SK-N-SH treated with all-trans-retinoic acid at 6 μM for 48 hours (cell line): Measurements from ENCODE around the gene SLC5A10.

Experiments
- ATAC-seq: fragments of 200-7000 bp; cut with Tn5 transposase; 3 replicates; pipeline ENCODE4 v1.9.1; 2020; ENCODE audit warnings: mild to moderate bottlenecking, moderate library complexity
- ARNTL ChIP-seq: fragments of 450-650 bp; formaldehyde crosslinking; IDR thresholded peaks from 2 replicates; pipeline ENCODE4 v1.5.0; 2020; ENCODE audit warnings: low read depth, mild to moderate bottlenecking, moderate library complexity, borderline replicate concordance
- BACH2 ChIP-seq: fragments of 250-450 bp; sonication (Bioruptor Pico); IDR thresholded peaks from 2 replicates; pipeline ENCODE4 v1.9.0; 2021; ENCODE audit warnings: mild to moderate bottlenecking, borderline replicate concordance
- CREB5 ChIP-seq: fragments of 250-450 bp; sonication (Bioruptor Pico); IDR thresholded peaks from 2 replicates; pipeline ENCODE4 v1.5.1; 2020; ENCODE audit warnings: low read depth, mild to moderate bottlenecking, moderate library complexity
- CSDC2 ChIP-seq: fragments of 250-450 bp; sonication (Bioruptor Pico); IDR thresholded peaks from 2 replicates; pipeline ENCODE4 v1.5.0; 2020; ENCODE audit warnings: mild to moderate bottlenecking, moderate library complexity
- CSRNP3 ChIP-seq: fragments of 250-450 bp; sonication (Bioruptor Pico); IDR thresholded peaks from 2 replicates; pipeline ENCODE4 v1.5.1; 2021; ENCODE audit warnings: mild to moderate bottlenecking, moderate library complexity
- ESRRG ChIP-seq: fragments of 250-450 bp; sonication (Bioruptor Pico); IDR thresholded peaks from 2 replicates; pipeline ENCODE4 v1.6.1; 2021; ENCODE audit warnings: mild to moderate bottlenecking
- GLIS3 ChIP-seq: fragments of 250-450 bp; sonication (Bioruptor Pico); IDR thresholded peaks from 2 replicates; pipeline ENCODE4 v1.5.0; 2020; ENCODE audit warnings: mild to moderate bottlenecking, moderate library complexity
- ISL1 ChIP-seq: fragments of 250-450 bp; sonication (Bioruptor Pico); IDR thresholded peaks from 2 replicates; pipeline ENCODE4 v2.1.2; 2022; ENCODE audit warnings: mild to moderate bottlenecking, moderate library complexity
- PATZ1 ChIP-seq: fragments of 250-450 bp; sonication (Bioruptor Pico); IDR thresholded peaks from 2 replicates; pipeline ENCODE4 v1.8.0; 2020; ENCODE audit warnings: mild to moderate bottlenecking, moderate library complexity, borderline replicate concordance
- POU6F1 ChIP-seq: fragments of 250-450 bp; sonication (Bioruptor Pico); IDR thresholded peaks from 2 replicates; pipeline ENCODE4 v1.8.0; 2021; ENCODE audit warnings: low read depth, mild to moderate bottlenecking, moderate library complexity, borderline replicate concordance
- PPARA ChIP-seq: fragments of 250-450 bp; sonication (Bioruptor Pico); IDR thresholded peaks from 2 replicates; pipeline ENCODE4 v1.5.0; 2020; ENCODE audit warnings: mild to moderate bottlenecking, borderline replicate concordance
- RARB ChIP-seq: fragments of 250-450 bp; sonication (Bioruptor Pico); IDR thresholded peaks from 2 replicates; pipeline ENCODE4 v1.8.0; 2021; ENCODE audit warnings: mild to moderate bottlenecking, moderate library complexity
- SNAI2 ChIP-seq: fragments of 250-450 bp; sonication (Bioruptor Pico); IDR thresholded peaks from 2 replicates; pipeline ENCODE4 v1.5.0; 2020; ENCODE audit warnings: mild to moderate bottlenecking, moderate library complexity
- TCF4 ChIP-seq: fragments of 250-450 bp; sonication (Bioruptor Pico); IDR thresholded peaks from 2 replicates; pipeline ENCODE4 v1.8.0; 2021; ENCODE audit warnings: mild to moderate bottlenecking, moderate library complexity, borderline replicate concordance
- TOX ChIP-seq: fragments of 250-450 bp; sonication (Bioruptor Pico); IDR thresholded peaks from 2 replicates; pipeline ENCODE4 v1.8.0; 2021; ENCODE audit warnings: mild to moderate bottlenecking, moderate library complexity, borderline replicate concordance
- TSHZ2 ChIP-seq: fragments of 250-450 bp; sonication (Bioruptor Pico); IDR thresholded peaks from 2 replicates; pipeline ENCODE4 v1.5.0; 2020; ENCODE audit warnings: mild to moderate bottlenecking, moderate library complexity
- ZC3H10 ChIP-seq: fragments of 250-450 bp; sonication (Bioruptor Pico); IDR thresholded peaks from 2 replicates; pipeline ENCODE4 v1.5.1; 2021; ENCODE audit warnings: mild to moderate bottlenecking, moderate library complexity
- ZFP3 ChIP-seq: fragments of 250-450 bp; sonication (Bioruptor Pico); IDR thresholded peaks from 2 replicates; pipeline ENCODE4 v1.5.0; 2020; ENCODE audit warnings: mild to moderate bottlenecking, moderate library complexity
- ZFP30 ChIP-seq: fragments of 450-650 bp; formaldehyde crosslinking; IDR thresholded peaks from 2 replicates; pipeline ENCODE4 v1.5.0; 2022; ENCODE audit warnings: mild to moderate bottlenecking, moderate library complexity
- ZNF565 ChIP-seq: fragments of 450-650 bp; formaldehyde crosslinking; conservative IDR thresholded peaks from 2 replicates; pipeline ENCODE4 v1.5.0; 2020; ENCODE audit warnings: low read depth, mild to moderate bottlenecking, moderate library complexity
- ZNF70 ChIP-seq: fragments of 450-650 bp; formaldehyde crosslinking; IDR thresholded peaks from 2 replicates; pipeline ENCODE4 v1.5.0; 2020; ENCODE audit warnings: mild to moderate bottlenecking, moderate library complexity
- ZNF8 ChIP-seq: fragments of 450-650 bp; formaldehyde crosslinking; IDR thresholded peaks from 2 replicates; pipeline ENCODE4 v1.5.0; 2020; ENCODE audit warnings: mild to moderate bottlenecking, moderate library complexity

SLC5A10 gene

GRCh38 chr17:18959071-18959844, 7.3 kb downstream of the SLC5A10 start:
- TF ChIP-seq ESRRG (CRISPR knock-in tag) (no peak), CREB5 (CRISPR knock-in tag) (no peak), GLIS3 (CRISPR knock-in tag) (no peak), TCF4 (CRISPR knock-in tag) (no peak), ISL1 (CRISPR knock-in tag) (no peak), PATZ1 (CRISPR knock-in tag) (no peak), ZFP30 (CRISPR knock-in tag) (no peak), RARB (CRISPR knock-in tag) (no peak), TSHZ2 (CRISPR knock-in tag) (no peak), ZFP3 (CRISPR knock-in tag) (no peak), ZC3H10 (no peak), POU6F1 (no peak), CSRNP3 (no peak), ZNF565 (CRISPR knock-in tag) (no peak), CSDC2 (no peak), BACH2 (CRISPR knock-in tag) (no peak), ZNF8 (CRISPR knock-in tag) (no peak), SNAI2 (no peak)
- ATAC-seq = no peak

GRCh38 chr17:18959845-18960240, 7.9 kb downstream of the SLC5A10 start:
- no peak for ATAC-seq
- TF ChIP-seq PATZ1 (CRISPR knock-in tag) (no peak), ARNTL (no peak), ZNF565 (CRISPR knock-in tag) (no peak), PPARA (CRISPR knock-in tag) (no peak), SNAI2 (no peak), POU6F1 (no peak), TSHZ2 (CRISPR knock-in tag) (no peak), ZNF8 (CRISPR knock-in tag) (no peak), TOX (CRISPR knock-in tag) (no peak), ZNF70 (CRISPR knock-in tag) (no peak), ZFP3 (CRISPR knock-in tag) (no peak), BACH2 (CRISPR knock-in tag) (no peak)
